HG02588 (cell line): ENCODE data around the gene KIAA1671.

ENCODE experiments used
- ATAC-seq: cut with Tn5 transposase; IDR thresholded peaks from one replicate; pipeline ENCODE4 v1.9.1; 2021; ENCODE audit warnings: mild to moderate bottlenecking, moderate library complexity; ENCODE audit not compliant: unreplicated experiment

The KIAA1671 gene

DNA sequence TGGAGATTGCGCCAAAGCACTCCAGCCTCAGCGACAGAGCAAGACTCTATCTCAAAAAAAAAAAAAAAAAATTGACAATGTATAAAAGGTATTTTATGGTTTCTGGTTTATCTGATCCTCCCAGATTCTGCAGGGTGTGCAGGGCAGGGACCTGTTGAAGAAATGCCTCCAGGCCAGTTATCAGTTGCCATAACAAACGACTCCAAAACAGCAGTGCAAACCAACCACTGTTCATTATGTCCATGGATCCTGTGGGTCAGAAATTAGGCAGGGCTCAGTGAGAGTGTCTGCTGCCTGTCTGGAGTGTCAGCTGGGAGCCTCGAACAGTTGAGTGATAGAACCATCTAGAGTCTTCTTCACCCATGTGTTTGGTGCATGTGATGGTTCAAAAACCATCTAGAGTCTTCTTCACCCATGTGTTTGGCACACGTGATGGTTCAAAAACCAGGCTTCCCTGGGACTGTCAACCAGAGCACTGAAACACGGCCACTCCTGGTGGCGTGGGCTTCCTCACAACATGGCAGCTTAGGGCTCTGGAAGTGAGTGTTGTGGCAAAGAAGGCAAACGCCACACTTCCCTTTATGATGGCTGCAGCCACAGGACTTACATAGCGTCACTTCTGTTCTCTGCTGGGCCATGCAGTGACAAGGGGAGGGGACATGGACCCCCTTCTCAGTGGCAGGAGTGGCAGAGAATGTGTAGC, 132.0 kb downstream of the KIAA1671 start:
- ATAC-seq: no peak

DNA sequence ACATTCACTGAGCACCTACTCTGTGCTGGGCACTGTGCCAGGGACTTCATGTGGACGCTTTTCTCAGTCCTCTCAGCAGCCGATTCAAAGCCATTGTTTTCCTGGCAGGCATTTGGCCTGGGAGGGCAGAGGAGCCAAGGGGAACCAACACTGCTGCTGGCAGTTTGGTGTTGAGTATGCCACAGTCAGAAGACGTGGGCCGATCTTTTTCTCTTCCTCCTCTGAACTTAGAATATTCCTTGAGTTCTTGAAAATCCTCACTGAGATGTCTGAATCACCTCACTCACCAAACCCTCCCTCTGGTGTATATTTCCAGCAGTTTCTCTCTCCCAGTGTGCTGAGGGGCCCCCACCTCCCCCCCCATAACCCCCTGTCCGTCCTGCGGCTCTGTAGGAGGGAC, 132.6 kb downstream of the KIAA1671 start:
- ATAC-seq: no peak

DNA sequence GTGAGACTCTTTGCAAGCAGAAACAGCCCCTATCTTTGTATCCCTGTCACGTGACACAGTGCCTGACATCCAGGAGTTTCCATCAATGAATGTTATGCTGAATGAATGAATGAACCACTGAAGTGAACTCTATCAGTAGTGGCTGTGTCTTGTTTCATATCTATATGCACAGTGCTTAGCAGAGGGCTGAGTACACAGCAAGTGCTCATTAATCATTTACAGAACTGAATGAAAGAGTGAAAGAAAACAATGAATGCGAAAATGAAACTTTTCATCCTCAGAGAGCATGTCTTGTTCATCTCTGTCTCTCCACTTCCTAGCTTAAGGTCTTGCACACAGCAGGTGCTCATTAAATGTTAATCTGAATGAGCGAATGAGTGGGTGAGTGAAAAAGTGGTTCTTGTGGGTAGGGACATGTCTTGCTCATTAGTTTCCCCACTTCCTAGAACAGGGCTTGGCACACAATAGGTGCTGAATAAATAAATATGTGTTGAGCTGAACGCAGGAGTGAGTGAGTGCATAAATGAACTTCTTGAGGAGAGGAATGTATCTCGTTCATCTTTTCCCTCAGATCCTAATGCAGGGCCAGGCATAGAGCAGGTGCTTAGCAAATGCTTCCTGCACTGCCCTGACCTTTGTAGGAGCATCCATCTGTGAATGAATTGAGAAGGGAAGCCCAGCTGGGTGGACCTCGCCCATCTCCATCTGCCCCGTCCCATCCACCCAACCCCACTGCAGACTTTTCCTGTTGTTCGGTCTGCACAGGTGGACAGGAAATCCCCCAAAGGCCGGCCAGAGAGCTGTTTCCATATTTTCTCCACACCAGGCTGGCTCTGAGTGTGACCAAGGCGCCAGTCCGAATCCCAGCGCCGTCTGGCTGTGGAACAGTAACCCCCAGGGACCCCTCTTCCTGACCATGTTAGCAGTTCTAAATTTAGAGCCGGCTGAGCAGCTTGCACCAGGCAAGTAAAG, 133.7 kb downstream of the KIAA1671 start:
- ATAC-seq: peak; percentile 82

DNA sequence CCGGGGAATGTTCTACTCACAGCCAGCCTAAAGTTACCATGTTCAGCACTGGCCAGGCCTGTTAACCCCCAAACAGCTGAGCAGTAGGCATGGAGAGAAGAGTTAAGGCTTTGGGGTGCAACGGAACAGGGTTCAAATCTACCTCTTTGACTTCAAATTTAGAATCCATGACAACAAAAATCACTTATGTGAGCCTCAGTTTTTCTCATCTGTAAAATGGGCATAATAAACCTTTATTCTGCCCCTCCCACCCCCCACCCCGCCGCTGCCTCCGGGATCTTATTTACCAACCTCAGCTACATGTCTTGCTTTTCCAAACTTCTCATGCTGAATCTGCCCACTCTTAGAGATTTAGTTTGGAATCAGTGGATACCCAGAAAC, 134.4 kb downstream of the KIAA1671 start:
- ATAC-seq: no peak

DNA sequence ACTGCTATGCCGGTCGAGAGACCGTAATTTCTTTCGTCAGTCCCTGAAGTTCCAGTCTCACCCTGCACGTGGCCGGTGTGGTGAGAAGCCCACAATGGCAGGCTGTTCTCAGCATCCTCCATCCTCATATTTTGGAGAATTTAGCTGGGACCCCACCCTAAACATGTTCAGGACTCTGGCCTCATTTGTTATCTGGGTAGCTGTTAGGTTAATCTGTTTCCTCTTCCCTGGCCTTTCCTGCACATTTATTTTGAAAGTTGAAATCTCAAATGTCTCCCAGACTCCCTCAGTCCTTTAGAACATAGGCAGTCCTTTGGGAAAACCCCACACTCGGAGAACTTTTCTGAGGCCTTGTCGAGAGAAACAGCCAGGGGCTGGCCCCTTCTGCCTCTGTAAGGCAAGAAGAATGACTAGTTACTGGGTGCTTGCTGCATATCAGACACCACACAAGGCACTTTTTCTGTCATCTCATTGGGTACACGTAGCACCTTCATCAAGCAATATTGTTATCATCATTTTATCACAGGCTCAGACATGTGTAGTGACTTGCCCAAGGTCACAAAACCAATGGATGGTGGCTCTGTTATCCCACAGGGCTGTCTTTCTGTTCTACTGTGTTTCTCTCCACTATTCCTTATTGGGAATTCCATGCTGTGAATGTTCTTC, 137.8 kb downstream of the KIAA1671 start:
- no peak for ATAC-seq

DNA sequence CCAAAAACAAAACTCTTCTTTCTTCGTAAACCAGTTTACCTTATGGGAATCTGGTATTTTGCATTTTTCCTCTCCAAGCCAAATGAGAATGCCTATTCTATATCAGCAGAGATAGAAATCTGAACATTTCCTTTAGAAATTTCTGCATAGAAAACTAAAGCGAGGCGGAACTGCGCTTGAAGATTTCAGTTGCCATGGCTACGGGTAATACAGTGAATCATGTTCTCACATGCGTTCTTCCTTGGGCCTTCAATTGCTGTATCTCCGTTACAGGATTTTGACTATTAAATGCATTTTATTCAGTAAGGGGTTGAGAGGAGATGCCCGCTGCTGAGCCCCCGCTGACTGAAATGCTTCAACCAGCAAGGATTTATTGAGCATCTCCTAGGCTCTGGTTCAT, 138.9 kb downstream of the KIAA1671 start:
- ATAC-seq: no peak

DNA sequence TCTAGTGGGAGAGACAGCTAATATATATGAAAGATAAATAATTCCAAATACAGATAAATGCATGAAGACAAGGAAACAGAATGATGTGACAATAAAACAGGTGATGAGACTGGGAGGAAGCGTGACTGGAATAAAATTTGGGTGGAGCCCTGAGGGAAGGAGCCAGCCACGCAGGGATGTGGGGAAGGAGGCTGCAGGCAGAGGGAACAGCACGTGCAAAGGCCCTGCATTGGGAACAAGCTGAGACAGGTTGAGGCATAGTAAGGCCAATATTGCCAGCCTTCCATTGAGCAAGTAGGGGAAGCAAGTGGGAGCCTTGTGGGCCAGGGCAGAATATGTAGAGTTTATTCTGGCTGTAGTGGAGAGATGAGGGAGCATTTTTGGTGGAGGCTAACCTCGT, 139.6 kb downstream of the KIAA1671 start:
- ATAC-seq: no peak

DNA sequence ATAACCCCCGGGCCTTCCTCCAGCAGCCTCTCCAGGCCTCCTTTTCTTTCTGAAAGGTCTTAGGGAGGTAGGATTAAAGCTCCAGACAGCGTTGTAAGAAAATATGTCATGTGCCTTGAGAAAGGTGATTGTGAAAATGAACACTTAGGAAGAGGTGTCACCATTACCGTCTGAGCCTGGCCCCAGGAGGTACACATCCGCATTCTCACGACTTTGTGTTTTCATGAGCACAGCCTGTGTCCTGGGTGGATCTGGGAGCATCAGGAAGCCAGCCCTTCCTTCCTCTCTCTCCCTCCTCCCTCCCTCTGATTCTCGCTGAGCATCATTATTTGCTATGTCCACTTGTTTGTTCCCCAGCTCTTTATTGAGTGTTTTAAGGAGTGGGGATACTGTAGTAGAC, 142.1 kb downstream of the KIAA1671 start:
- ATAC-seq: no peak

DNA sequence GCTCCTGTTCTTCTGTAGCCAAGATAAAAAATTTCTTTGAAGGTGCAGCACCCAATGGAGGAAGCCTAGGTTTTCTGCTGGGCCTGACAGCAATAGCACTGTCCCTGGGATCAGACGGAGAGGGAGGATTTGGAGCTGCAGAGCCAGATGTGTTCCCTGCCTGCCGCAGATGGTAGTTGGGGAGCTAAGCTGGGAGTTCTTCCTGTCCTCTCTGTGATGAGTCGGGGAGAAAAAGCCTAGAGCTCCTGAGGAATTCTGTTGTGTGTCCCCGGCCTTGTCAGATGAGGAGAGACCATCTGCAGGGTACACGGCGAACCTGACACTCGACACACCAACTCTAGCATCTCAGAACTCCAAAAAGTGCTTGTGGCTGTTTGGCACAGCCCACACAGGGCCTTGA, 143.4 kb downstream of the KIAA1671 start:
- no peak for ATAC-seq

DNA sequence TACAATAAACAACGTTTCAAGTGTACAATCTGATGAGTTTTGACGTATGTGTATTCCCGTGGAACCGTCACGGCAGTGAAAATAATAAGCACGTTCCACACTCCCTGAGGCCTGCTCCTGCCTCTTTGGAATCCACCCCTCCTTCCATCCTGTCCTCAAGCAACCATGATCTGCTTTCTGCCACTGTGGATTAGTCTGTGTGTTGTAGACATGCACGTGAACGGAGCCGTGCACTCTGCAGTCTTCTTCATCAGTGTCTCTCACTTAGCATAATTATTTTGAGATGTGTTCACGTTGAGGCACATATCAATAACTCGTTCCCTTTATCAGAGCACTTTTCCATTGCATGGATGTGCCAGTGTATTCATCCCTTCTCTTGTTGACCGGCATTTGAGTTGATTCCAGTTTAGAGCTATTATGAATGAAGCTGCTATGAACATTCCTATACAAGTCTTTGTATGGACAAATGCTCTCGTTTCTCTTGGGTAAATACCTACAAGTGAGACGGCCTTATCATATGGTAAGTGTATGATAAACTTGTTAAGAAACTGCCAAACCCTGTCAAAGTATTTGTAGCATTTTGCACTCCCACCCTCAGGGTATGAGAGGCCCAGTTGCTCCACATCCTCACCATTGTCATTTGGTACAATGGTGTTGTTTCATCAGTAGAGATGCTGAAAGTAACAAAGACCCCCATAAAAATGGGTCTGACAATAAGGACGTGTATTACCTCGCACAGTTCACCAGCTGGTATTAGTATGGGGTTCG, 144.3 kb downstream of the KIAA1671 start:
- no peak for ATAC-seq

DNA sequence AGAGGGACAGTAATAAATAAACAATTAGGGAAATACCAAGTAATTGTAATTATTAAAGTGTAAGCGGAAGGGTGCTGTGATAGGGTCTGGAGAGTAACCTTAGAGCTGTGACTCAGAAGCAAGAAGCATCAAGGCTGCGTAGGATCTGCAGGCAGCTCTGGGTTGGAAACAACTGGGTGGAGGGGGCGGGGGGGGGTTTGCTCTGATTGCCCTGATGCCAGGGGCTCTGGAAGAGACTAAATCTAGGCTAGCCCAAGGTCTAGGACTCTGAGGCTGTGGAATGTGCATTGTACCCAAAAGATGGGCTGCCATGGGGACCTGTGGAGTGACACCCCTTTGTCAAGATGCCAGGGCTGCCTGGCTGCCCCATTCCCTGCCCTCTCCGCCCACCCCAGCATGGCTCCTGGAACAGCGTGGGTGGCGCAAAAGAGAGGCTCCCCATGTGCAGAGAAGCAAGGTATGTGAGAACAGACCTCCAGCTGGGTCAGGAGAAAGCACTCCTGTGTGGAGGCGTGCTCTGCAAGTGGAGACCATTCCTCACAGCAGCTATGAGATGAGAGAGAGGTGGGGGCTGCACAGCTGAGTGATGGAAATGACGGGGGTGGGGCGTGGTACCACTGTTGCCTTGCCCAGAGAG, 146.0 kb downstream of the KIAA1671 start:
- no peak for ATAC-seq

DNA sequence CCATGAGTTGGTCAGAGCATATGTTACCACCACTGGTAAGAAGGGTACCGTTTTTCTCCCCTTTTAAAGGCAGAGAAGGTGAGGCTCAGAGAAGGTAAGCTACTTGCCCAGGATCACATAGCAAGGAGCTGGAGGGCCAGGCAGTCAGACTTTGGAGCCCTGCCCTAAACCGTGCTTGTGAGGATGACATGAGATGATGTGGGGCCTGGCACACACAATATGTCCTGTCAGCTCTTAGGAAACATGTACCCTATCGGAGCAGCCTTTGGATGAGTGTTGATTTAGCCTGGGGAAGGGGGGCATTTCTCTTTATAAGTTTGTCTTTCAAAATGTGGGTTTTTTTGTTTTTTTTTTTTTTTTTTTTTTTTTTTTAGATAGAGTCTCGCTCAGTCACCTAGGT, 146.7 kb downstream of the KIAA1671 start:
- ATAC-seq: no peak

DNA sequence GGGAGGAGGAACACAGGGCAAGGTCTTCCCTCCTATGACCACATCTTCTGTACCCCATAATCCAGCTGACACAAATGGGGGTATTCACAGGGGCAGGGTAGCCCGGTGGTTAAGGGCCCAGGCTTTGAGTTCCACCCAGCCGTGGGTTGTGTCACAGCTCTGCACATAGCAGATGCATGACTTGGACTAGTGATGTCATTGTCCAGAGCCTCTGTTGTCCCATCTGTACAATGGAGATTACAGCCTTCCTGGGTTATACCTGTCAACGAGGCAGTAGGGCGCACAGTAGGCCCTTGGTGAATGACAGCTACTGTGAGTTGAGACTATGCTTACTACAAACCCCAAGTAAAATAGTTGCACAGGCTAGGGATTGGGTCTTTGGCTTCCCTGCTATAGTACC, 147.9 kb downstream of the KIAA1671 start:
- ATAC-seq: no peak

DNA sequence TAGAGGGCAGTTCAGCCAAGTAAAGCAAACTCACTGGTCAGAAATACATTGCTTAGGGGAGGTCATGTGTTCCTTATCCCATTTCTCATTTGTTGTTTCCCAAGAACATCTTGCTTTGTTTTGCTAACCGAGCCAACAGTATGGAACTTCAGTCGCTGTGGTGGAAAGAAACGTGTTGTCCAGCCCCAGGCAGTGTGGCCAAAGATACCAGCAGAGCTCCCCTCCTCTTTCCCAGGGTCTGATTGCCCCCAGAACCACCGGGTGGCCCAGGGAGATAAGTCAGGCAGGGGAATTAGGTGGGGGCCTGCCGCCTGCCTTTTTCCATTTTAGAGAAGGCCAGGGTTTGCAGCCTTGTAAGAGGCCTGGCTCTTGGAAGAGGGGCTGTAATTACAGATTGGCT, 148.4 kb downstream of the KIAA1671 start:
- ATAC-seq: no peak

DNA sequence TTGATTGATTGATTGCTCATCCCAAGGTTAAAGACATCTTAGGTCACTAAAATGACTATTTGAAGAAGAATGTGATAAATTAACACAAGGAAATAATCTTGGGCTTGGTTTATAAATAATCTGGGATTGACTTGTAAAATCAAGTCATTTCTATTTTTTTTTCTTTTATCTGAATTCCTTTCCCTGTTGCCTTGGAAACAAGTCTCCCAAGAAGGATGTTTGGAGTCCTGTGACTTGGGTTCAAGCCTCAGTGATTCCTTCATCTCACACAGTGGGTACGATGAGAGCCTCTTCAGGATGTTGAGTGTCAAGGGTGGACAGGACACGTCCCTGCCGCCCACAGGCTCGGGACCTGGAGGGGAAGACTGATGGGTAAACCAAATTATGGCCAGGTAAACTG, 149.0 kb downstream of the KIAA1671 start:
- ATAC-seq: no peak

DNA sequence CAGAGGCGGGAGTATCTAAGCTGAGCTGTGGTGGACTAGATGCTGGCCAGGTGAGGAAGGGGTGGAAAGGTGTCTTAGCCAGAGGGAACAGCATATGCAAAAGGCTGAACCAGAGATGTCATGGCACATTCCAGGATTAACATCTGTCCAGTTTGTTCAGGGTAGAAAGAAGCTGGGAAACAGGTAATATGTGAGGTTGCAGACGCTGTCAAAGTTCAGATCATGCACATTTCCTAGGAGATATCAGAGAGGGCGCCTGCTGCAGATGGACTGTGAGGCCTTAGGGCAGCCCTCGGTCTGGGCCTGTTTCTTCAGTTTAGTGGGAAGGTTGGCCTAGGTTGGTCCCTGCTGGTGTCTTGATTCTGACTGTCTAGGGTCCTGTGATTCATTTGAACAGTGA, 149.5 kb downstream of the KIAA1671 start:
- ATAC-seq: no peak

DNA sequence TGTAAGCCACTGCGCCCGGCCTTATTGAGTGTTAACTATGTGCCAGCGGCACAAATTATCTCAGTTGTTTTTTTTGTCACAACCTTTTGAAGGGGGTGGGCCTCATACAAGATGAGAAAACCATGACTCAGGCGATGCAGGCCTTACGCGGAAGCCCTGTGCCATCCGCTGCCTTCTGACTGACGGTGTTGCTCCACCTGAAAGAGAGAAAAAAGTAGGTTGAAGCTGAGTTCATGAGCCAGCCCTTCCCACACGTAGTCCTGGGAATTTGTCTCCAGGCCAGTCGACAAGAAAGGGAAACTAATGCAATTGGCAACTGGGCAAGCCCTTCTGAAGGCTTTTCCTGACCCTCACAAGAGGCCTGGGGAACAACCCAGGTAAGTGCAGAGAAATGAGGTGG, 150.2 kb downstream of the KIAA1671 start:
- no peak for ATAC-seq

DNA sequence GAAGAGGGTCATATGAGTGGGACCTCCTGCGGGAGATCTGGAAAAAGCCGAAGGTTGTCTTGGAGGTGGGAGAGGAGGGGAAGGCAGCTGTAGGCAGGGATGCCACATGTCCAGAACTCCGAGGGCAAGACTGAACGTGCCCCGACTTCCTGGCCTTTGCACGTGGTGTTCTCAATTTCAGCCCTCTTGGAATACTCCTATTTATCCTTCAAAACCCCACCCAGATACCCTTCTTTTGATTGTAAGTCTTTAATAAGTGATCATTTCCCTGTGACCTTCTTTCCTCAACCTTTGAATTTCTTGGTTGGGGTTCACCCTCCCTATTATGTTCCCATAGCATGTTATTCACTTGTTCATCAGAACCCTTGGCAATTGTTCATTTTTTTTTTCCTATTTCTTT, 151.9 kb downstream of the KIAA1671 start:
- ATAC-seq: no peak

DNA sequence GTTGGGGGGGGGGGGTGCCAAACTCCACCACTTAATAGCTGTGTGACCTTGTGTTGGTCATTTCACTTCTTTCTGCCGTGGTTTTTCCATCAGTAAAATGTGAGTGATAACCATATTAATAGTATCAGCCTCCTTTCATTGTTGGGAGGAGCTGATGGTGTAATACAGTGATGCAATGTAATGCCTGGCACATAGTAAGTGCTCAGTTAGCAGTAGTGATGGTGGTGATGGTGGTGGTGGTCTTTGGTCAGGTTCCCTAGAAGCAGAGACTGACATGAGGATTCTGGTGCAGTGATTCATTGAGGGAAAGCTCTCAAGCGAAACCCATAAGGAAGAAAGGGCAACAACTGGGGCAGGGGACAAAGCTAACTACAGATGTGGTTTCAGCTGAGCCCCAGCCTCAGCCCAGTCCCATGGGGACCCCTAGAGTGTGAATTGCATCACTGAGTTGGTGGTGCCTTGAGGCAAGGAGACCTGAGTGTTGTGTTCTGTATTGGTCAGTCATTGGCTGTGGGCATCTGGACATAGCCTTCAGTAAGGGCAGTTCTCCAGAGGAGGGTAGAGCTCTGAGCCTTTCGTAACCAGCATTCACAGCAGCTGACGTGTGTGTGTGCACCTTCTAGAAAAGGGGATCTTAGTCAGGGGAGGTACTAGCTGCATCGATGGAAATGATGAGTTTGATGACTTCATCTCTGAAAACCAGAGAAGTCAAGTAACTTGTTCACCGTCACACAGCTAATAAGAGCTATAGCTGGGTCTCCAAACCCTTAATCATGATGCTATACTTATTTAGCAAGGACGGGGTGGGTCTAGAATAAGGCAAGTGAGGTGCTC, 153.5 kb downstream of the KIAA1671 start:
- ATAC-seq: no peak
